ENCODE data around the gene CDH4.

CDH4 gene

DNA sequence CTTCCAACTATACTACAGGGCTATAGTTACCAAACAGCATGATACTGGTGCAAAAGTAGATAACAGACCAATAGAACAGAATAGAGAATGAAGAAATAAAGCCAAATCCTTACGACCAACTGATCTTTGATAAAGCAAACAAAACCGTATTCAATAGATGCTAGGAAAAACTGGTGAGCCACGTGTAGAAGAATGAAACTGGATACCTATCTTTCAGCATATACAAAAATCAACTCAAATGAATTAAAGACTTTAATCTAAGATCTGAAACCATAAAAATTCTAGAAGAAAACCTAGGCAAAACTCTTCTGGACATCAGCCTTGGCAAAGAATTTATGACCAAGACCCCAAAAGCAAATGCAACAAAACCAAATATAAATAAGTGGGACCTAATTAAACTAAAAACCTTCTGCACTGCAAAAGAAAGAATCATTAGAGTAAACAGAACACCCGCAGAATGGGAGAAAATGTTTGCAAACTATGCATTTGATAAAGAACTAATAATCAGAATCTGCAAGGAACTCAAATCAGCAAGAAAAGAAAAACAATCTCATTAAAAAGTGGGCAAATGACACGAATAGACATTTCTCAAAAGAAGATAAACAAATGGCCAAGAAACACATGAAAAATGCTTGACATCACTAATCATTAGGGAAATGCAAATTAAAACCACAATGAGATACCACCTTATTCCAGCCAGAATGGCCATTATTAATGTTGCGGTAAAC, 703.8 kb downstream of the CDH4 start:
- TF ChIP-seq, protein P1, sequence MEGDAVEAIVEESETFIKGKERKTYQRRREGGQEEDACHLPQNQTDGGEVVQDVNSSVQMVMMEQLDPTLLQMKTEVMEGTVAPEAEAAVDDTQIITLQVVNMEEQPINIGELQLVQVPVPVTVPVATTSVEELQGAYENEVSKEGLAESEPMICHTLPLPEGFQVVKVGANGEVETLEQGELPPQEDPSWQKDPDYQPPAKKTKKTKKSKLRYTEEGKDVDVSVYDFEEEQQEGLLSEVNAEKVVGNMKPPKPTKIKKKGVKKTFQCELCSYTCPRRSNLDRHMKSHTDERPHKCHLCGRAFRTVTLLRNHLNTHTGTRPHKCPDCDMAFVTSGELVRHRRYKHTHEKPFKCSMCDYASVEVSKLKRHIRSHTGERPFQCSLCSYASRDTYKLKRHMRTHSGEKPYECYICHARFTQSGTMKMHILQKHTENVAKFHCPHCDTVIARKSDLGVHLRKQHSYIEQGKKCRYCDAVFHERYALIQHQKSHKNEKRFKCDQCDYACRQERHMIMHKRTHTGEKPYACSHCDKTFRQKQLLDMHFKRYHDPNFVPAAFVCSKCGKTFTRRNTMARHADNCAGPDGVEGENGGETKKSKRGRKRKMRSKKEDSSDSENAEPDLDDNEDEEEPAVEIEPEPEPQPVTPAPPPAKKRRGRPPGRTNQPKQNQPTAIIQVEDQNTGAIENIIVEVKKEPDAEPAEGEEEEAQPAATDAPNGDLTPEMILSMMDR (IDR thresholded peaks at IDR 0.05; ENCODE audit: low read depth, low read length): no peak
- no peak overlapping the region for H3K4me3 ChIP-seq (ENCODE audit: low read depth, low read length)

DNA sequence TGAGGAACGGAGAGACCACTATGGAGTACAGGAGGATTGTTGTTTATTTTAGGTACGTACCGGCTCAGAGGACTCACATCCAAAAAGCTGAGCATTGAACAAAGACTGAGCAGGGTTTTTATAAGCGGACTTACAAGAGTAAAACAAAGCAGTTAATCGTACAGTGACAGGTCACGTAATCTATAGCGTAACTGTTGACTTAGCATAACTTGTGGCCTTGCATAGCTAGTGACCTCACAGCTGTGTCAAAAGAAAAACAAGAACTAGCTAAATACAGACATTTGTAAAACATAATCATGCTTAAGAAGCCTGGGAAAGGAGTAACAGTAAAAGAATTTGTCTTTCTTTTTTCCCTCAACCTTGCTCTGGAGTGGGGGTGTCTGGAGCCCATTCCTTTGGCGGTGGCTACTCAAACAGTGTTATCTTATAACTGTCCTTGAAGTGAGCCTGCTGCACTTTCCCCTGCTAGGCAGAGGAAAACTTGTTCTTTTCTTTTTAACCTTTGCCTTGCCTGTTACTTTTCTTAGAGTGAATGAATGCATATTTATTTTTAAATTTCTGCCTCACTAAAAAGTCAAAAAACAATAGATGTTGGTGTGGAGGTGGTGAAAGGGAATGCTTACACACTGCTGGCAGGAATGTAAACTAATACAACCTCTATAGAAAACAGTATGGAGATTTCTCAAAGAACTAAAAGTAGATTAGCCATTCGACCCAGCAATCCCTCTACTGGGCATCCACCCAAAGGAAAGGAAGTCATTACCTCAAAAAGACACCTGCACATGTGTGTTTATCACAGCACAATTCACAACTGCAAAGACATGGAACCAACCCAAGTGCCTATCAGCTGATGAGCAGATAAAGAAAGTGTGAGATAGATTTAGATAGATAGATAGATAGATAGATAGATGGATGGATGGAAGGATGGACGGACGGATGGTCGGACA, 704.6 kb downstream of the CDH4 start:
- H3K4me3 ChIP-seq (ENCODE audit: low read depth, low read length): no peak overlapping the region
- TF ChIP-seq, protein P1 (IDR thresholded peaks at IDR 0.05; ENCODE audit: low read depth, low read length): no peak

DNA sequence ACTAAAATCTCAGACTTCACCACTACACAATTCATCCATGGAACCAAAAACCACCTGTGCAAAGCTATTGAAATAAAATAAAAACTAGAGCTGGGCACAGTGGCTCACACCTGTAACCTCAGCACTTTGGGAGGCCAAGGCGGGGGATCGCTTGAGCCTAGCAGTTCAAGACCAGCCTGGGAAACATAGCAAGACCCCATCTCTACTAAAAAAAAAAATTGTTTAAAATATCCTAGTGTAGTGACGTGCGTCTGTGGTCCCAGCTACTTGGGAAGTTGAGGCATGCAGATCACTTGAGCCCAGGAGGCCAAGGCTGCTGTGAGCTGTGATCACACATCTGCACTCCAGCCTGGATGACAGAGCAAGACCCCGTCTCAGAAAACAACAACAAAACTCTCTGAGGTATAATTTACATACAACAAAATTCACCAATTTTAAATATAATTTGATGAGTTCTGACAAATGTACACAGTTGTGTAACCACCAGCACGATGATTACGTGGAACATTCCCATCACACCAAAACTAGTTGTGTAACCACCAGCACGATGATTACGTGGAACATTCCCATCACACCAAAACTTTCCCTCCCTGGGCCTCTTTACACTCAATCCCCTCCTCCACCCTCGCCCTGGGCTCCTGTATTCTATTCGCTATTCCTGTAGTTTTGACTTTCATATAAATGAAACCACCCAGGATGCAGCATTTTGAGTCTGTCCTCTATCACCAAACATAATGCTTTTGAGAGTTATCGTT, 706.1 kb downstream of the CDH4 start:
- no peak overlapping the region for H3K4me3 ChIP-seq (ENCODE audit: low read depth, low read length)
- TF ChIP-seq, protein P1 (IDR thresholded peaks at IDR 0.05; ENCODE audit: low read depth, low read length): no peak

DNA sequence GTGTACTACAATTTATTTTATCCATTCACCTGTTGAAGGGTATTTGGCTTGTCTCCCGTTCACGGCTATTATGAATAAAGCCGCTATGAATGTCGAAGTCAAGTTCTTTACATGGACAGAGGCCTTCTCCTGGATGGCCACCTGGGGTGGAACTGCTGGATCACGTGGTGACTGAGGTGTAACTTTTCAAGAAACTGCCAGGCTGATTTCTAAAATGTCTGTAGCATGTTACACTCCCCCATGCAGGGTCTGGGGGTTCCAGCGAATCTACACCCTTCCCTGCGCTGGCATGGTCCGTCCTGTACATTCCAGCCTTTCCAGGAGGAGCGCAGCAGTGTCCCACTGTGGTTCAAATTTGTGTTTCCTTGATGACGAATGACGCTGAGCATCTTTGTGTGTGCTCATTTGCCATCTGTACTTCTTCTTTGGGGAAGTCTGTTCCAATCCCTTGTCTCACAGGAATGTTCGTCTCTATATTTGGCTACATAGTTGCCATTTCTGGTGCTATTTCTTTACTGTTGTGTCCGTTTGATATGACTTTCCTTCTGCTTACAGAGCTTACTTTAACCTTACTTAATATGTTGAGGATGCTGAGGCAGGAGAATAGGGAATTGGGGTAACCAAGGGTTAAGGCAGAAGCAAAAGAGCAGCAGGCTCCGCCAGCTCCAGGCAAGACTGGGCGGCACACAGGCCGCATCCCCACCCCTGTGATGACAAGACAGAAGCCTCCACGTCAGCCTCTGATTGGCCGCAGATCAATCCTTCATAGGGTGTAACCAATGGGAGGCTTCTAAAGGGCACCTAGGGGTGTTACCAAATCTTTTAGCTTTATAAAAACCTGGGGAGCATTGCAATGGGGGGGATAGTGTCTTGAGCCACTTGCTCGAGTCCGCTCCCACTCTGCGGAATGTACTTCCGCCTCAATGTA, 707.0 kb downstream of the CDH4 start:
- TF ChIP-seq, protein P1 (IDR thresholded peaks at IDR 0.05; ENCODE audit: low read depth, low read length): no peak
- H3K4me3 ChIP-seq (ENCODE audit: low read depth, low read length): no peak overlapping the region

DNA sequence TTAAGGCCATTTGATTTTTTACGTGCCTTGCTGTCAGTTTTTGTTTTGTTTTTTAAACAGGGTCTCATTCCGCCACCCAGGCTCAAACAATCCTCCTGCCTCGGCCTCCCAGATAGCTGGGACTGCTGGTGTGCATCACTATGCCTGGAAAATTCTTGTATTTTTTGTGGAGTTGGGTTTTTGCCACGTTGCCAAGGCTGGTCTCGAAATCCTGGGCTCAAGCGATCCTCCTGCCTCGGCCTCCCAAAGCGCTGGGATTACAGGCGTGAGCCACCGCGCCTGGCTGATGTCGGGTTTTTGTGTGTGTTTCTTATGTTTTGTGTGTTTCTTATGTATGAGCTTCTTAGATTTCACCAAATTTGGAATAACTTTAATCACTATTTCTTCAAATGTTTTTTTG, 708.8 kb downstream of the CDH4 start:
- no peak overlapping the region for H3K4me3 ChIP-seq (ENCODE audit: low read depth, low read length)
- TF ChIP-seq, protein P1 (IDR thresholded peaks at IDR 0.05; ENCODE audit: low read depth, low read length): no peak

DNA sequence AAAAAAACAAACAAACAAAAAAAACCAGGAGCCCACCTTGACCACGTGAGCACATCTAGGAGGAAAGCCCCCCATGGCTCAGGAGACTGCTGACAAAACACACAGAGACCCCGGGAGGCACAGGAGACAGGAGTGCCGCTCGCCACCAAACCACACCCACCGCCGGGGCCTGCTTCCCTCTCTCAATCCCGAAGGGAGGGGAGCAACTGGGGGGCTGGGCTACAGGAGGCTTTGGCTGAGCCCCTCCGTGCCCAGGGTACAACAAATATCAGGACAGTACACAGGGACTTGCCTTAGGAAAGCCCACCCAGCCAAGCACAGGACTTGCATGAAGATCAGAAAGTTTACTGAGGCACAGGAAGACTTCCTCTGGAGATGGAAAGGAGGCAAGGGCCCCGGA, 711.1 kb downstream of the CDH4 start:
- TF ChIP-seq, protein P1 (IDR thresholded peaks at IDR 0.05; ENCODE audit: low read depth, low read length): no peak

More for the DNA sequence above, 711.1 kb downstream of the CDH4 start:
- no peak overlapping the region for H3K4me3 ChIP-seq (ENCODE audit: low read depth, low read length)
